Inferior parietal cortex (tissue), 1 donor: Measurements from ENCODE around the gene ESAM.

Source experiments
- DNase-seq: peaks from one replicate; pipeline ENCODE4 v3.0.0-alpha.2; 2016; ENCODE audit errors: extremely low spot score

The ESAM gene, protein sequence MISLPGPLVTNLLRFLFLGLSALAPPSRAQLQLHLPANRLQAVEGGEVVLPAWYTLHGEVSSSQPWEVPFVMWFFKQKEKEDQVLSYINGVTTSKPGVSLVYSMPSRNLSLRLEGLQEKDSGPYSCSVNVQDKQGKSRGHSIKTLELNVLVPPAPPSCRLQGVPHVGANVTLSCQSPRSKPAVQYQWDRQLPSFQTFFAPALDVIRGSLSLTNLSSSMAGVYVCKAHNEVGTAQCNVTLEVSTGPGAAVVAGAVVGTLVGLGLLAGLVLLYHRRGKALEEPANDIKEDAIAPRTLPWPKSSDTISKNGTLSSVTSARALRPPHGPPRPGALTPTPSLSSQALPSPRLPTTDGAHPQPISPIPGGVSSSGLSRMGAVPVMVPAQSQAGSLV

DNA sequence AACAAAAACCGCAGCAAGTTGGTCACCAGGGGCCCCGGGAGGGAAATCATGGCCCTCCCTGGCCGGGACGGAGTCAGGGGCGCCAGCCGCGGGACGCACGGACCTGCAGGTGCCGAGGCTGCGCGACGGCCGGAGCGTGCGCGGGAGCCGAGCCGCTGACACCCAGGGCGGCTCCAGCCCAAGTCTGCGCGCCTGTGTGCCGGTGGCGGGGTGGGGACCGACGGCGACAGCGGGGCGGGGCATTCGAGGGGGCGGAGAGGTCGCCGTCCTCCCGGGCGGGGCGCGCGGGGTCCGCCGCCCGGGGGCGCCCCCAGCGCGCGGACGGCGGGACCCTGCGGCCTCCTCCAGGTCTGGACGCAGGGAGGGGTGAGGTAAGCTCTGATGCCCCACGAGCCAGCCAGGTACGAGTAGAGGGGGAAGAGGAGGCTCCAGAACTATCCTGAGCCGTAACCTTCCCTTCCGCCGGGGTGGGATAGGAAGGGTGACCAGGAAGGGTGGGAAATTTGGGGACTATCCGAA, at the start of gene ESAM:
Gene ESAM, minus strand, starts transcription at position 186 of the 519 bp plus-strand sequence. Its CDS starts 136 bp downstream, at position 50.
- no peak for DNase-seq

DNA sequence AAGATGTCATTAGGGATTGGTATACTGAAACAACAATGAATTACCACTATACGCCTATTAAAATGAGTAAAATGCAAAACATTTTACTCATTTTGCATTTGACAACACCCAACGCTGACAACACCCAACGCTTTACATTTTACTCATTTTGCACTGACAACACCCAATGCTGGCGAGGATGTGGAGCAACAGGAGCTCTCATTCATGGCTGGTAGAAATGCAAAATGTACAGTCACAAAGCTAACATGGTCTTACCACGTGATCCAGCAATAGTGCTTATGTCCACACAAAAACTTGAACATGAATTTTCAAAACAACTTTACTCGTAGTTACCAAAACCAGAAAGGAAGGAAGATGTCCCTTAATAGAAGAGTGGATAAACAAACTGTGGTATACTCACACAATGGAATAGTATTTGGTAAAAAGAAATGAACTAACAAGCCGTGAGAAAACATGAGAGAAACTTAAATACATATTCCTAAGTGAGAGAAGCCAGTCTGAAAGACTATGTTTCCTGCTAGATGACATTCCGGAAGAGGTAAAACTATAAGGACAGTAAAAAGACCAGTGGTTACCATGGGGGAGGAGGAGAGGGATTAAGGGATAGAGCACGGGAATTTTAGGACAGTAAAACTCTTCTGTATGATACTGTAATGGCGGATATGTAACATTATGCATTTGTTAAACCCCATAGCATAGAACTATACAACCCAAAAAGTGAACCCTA, 49.5 kb upstream of the ESAM start:
- DNase-seq, result no peak

DNA sequence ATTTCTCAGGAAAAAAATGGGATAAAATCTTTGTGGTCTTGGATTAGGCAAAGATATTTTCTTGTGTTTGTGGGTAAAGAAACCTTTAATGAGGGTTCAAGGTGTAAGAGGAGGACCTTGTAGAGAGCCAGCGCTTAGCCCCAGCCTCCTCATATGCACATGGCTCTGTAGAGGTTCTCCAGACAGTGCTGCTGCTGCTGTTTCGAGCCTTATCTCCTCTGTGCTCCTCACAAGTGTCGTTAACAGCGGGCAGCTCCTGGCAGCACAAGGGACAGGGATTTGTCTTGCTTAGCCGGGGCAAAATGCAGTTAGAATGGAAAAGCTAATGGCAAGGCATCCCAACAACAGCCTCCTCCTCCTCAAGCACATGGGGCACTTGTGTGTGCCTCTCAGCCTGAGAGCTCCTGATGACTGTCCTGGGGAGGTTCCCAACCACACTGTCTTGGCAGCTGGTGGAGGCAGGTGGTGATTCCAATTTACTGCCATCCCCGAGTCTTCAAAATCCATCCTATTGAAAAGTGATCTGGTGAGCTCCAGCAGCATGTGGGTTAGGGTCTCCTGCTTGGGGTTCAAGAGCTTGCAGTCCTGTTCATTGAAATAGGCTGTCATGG, 45.7 kb upstream of the ESAM start:
- DNase-seq, result no peak

DNA sequence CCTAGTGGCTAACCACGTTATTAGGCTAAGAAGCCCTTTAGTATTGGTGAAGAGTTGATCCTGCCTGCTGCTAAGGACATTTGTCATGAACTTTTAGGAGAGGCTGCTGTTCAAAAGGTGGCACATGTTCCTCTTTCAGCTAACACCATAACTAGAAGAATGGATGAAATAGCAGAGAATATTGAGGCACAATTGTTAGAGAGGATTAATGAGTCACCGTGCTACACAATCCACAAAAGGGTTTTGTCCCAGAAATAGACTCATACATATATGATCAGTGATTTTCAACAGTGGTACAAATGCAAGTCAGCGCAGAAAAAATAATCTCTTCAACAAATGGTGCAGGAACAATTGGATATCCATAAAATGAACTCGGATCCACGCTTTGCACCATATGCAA, 45.1 kb upstream of the ESAM start:
- no peak for DNase-seq

DNA sequence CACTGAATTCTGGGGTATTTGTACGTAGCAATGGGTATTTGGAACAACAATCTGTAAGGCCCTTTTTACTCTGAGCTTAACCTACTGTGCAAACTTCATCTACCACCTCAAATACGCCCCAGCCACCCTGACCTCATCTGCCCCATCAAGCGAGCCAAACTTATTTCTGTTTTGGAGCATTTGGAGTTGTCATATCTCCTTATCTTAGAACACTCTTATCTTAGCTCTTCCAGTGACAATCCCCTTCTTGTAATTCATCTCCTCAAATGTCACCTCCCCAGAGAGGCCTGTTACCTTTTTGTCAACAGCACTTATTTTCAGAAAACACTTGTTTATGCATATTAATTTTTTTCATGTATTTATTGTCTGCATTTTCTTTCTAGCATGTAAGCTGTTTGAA, 42.8 kb upstream of the ESAM start:
- no peak for DNase-seq

DNA sequence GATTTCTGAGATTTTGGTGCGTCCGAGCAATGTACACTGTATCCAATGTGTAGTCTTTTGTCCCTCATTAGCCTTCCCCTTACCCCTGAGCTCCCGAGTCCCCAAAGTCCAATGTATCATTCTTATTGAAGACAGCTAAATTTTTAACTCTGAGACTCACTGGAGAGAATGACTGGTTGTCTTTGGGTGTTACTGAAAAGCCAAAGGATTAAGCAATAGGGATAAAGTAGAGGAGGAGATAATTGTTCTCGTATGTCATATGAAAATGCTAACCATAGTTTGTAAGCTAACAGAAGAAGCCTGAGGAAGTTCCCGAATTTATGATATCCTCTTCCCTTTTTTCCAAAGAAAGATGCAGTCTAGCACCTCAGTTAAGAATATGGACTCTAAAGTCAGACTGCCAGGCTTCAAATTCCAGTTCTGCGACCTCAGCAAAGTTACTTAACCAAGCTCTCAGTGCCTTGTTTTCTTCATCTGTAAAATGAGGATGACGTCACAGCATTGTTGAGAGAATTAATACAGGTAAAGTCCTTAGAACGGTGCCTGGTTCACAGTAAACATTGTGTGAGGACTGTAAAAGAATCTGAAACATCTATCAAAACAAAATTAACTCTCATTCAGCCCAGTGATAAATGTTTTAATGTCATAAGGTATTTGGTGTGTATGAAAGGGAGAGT, 39.7 kb upstream of the ESAM start:
- no peak for DNase-seq

DNA sequence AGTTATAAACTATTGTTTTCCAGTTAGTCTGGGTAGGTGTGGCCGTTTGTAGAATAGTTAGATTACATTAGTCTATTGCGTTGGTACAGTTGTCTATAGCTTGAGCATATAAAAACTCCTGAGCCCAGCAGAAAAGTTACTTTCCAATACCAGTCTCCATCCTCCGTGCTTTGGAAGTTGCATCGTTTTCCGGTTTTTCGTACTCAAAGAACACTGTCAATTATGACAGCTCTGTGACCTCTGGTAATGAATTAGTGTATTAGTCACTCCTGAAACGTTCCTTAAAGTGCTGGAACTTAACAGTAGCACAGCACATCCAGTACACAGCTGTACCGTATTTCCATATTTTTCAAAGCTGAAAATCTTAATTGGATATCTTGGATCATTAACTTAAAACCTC, 38.9 kb upstream of the ESAM start:
- peak; percentile 11 for DNase-seq

DNA sequence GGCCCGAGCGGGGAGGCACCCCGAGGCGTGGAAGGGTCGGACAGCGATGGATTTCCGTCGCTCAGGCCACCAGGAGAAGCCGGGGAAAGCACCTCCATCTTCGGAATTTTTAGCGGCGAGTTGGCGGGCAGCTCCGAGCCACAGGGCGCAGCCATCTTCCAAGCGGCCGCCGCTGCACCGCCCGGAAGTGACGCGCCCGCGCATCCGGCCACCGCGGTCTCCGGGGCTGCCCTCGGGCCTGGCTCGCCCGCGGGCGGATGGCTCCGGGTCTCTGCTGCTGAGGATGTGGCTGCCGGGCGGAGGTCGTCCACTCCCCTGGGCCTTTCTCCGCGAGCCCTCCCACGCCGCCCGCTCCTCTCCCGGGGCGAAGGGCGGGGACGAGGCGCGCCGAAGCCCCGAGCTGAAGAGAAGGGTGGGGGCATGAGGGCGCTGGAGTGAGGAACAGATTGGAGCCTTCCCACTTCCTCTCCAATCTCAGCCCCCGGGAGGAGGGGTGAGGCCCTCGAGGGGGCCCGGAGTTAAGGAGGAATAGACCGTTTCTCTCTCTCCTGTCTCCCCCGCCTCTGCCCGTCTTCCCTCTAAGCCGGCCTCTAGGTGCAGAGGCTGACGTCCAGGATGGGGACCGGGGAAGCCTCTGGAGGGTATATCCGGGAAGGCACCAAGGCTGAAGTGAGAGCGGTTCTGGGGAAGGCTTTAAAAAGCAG, 38.3 kb upstream of the ESAM start, which contains the start of gene MSANTD2:
Gene MSANTD2, minus strand, starts transcription at position 181 of the 704 bp plus-strand sequence. Its CDS starts 26 bp downstream, at position 155.
- DNase-seq, result peak; percentile 81

DNA sequence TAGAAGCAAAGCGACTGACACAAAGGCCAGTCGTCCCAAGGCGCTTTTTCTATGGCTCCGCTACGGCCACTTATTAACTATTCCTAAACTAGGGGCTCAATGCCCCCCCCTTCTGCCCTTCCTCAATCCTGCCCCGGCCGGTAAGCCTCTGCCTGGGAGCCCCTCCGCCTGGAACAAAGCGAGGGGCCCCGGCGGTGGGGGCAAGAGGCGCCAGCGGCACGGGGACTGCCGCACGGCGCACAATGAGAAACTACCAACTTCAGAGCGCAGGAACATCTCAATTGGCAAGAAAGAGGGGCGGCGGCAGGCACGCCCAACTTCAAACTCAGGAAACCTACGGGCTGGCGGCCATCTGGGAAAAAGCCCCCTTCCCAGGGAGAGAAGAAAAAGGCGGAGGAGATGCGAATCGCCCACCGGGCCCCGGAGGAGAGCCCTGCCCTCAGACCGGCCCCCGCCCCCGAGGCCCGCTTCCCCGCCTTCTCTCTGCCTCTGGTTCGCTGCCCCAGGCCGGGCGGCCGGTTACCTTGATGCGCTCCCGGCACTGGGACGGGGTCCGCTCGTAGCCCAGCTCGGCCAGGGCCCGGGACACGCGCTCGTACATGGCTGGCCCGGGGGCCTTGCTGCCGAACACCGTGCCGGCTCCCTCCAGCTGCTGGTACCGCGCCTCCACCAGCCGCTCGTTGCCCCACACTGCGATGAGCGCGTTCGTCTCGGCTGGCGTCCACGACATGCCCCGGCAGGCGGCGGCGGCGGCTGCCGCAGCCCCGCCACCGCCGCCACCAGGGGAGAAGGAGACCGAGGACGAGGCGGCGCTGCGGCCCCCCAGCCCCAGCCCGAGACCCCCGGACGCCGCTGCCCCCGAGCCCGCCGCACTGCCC, 37.5 kb upstream of the ESAM start:
- DNase-seq, result no peak

DNA sequence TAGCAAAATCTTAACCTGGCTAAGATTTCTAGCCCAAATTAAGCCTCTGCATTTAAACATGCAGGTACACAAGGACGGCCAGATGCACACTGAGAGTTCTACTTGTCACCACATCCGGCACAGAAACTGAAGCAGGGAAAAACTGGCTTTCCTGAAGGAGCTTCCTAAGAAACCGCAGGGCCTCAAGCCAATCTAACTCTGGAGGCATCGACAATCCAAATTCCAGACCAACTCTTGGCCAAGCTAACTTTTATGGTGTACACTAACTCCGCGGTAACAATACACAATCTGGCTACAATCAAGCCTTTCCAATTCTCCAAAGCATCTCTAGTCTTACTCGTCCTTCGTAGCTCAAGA, 36.9 kb upstream of the ESAM start:
- no peak for DNase-seq

DNA sequence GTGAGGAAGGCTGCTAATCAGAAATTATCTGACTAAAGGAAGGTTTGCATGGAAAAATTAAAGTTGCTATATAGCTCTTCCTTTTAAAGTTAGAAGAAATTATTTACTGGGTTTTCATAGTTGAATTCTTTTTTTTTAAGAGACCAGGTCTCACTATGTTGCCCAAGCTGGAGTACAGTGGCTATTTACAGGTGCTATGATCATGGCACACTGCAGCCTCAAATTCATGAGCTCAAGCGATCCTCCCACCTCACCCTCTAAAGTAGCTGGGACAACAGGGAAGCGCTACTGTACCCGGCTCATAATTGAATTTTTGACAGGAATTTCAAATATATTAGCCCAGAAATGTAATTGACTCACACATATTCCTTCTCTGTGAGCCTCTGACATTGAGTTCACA, 34.2 kb upstream of the ESAM start:
- DNase-seq, result no peak

DNA sequence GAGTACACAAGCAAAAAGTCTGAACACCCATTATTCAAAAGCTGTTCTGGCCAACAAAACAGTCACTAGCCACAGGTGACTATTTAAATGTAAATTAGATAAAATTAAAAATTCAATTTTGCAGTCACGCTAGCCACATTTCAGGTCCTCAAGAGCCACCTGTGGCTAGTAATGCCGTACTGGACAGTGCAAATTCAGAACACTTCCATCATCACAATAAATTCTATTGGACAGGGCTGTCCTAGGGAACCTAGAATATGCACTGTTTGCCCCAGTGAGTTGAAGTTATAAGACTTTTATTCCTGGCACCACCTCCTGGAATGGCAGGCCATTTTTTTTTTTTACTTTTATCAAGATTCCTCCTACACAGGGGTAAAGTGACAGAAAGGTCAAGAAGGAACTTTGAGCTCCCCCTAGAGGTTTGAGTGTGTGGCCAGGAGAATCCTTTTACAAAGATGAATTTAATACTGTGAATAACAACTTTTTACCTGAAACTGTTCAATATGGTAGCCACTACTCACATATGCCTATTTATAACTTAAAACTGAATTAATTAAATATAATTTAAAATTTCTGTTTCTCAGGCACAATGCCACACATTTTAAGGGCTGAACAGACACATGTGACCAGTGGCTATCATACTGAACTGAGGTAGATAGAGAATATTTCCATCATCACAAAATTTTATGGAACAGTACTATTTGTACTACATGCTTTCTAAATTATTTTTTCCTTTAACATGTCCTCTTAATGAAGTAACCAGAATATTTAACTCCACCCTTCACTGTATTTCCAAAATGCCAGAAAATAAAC, 31.6 kb upstream of the ESAM start:
- DNase-seq, result peak; percentile 58

DNA sequence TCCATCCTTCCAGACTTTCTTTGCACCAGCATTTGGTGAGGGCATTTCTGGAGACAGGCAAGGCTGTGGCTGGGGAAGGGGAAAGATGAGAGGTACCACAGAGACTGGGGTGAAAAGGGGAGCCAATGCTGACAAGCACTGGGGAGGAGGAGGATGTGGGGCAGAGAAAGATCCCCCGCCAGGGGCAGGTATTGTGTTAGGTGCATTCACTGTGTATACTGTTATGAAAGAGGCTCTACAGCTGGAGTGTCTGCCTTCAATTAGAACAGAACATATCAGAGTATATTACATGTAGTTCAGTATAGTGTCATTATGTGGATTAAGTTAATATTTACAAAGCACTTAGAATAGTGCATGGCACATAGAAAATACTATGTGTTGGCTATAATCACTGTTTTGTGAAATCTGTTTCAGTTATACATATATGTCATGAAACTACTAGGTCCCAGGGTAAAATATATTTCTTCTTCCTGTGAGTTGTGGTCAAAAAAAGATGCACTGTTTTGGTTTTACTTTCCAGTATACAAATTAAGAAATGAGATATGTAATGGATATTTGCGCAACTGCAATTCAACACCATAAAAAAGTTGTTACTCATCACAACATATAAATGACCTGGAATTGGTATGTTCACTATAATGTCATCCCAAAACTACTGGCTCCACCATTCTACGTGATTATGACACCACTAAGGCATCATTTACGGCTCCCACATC, 29.7 kb upstream of the ESAM start:
- DNase-seq, result no peak

DNA sequence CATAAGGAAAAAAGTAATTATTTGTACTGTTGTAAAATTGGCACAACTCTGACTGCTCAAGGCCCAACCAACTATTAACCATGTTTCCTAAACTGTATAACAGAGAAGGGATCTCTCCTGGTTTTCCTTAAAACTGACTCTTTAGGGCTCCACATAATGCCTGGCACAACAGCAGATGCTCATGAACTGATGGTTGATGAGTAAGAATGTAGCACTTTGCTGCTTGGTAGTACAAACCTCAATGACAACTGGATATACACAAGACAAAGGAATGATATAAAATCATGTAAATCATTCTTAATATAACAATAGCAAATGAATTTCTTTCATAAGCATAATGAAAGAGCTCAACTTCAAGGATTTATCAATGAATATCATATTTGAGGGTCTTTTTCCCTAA, 26.4 kb upstream of the ESAM start:
- no peak for DNase-seq

DNA sequence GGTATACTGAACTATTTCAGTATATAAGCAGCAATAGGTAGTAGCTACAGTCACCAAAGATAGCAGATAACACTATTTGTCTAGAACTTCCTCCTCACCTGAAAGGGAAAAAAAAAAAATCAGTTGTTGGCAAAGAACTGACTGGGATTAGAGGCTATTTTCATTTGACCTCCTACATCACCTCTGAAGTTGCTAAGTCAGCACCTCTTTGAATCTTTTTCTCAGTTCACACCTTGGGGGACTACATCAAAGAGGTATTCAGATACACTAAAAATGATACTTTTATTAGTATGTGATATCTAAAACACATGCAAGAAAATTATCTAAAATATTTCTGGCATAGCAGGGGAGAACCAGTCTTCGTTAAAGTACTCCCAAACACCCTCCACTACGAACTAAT, 22.0 kb upstream of the ESAM start:
- no peak for DNase-seq

DNA sequence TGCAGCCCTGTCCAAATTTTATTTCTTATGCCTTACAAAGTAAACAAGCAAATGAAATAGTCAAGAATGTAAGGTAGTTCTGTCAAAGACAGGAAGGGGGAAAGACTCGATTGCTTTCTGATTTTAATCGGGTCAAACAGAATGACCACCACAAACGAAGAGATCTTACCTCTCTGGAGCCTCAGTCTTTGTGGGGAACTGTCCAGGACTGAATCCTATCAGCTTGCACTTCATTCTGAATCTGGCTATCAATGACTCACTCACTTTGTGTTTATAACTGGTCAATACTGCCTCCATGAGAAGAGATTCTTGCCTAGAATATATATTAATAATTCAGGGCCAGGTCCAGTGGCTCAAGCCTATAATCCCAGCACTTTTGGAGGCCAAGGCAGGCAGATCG, 20.9 kb upstream of the ESAM start:
- no peak for DNase-seq

DNA sequence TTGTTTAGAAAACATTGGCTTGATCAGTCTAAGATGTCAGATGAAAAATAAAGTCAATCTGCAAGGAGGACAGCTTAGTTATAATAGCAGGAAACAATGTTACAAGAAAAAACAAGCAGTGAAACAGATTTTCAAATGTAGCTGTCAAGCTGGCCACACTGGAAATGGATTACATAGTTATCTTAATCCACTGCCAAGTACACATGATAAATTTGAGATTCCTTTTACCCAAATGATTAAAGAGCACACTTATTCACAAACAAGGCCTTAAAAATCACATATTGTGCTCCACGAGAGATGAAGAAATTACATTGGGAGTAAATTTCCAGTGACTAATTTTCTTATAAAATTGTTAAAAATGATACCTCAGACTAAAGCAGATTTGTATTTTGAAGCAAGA, 17.5 kb upstream of the ESAM start:
- no peak for DNase-seq

DNA sequence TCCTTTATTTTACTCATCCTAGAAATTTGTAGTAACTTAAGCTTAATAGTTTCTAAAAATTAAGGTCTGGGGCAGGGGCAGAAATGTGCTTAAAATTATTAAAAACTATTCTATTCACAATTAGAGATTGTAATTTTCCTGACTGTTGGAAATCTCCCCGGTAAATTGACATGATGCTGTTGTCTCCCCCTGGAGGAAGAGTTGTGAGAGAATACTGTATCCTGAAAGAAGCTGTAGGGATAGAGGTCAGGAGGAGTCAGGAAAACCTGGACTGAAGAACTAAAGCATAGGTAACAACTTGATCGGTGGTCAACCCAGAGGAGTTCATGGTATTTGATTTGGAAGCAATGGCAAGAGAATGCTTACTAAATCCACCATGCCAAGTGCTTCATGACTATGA, 16.2 kb upstream of the ESAM start:
- no peak for DNase-seq
